Endodermal cell (in vitro differentiated cells): Measurements from ENCODE around the gene CRISPLD2. TPM values are rescaled to one million over a fixed set of nuclear protein-coding genes. Genes with fewer than 3 reads are reported as not detected.

ENCODE experiments used
- DNase-seq: peaks from one replicate; pipeline ENCODE4 v3.0.0-alpha.2; 2017
- H3K27ac ChIP-seq: 2 replicates; pipeline ENCODE4 v1.5.1; 2013; ENCODE audit warnings: mild to moderate bottlenecking, low read depth, low read length, moderate library complexity
- H3K27me3 ChIP-seq: 2 replicates; pipeline ENCODE4 v1.6.1; 2013; ENCODE audit warnings: mild to moderate bottlenecking, low read length, moderate library complexity; ENCODE audit not compliant: insufficient read depth, control insufficient read depth, poor library complexity, severe bottlenecking
- H3K36me3 ChIP-seq: 2 replicates; pipeline ENCODE4 v1.7.0; 2013; ENCODE audit warnings: mild to moderate bottlenecking, low read length, moderate library complexity; ENCODE audit not compliant: control insufficient read depth, insufficient read depth
- H3K4me1 ChIP-seq: one replicate; pipeline ENCODE4 v1.7.0; 2013; ENCODE audit warnings: low read length; ENCODE audit not compliant: control insufficient read depth, insufficient read depth
- H3K4me3 ChIP-seq: 2 replicates; pipeline ENCODE4 v1.5.1; 2013; ENCODE audit warnings: mild to moderate bottlenecking, low read length, moderate library complexity
- H3K9ac ChIP-seq: 2 replicates; pipeline ENCODE4 v1.6.1; 2013; ENCODE audit warnings: mild to moderate bottlenecking, low read length, moderate library complexity; ENCODE audit not compliant: poor library complexity, severe bottlenecking; ENCODE audit errors: extremely low read depth
- H3K9me3 ChIP-seq: 2 replicates; pipeline ENCODE4 v1.6.1; 2013; ENCODE audit warnings: mild to moderate bottlenecking, low read length, moderate library complexity; ENCODE audit not compliant: control insufficient read depth
- H3K27ac Mint-ChIP-seq: 2 replicates; pipeline ENCODE4 v1.8.0; 2020; ENCODE audit warnings: mixed read lengths
- H3K27me3 Mint-ChIP-seq: 2 replicates; pipeline ENCODE4 v1.8.0; 2021; ENCODE audit warnings: mild to moderate bottlenecking, mixed read lengths; ENCODE audit not compliant: insufficient read depth
- H3K36me3 Mint-ChIP-seq: 2 replicates; pipeline ENCODE4 v1.8.0; 2020; ENCODE audit warnings: low read depth, mixed read lengths
- H3K4me1 Mint-ChIP-seq: 2 replicates; pipeline ENCODE4 v1.8.0; 2020; ENCODE audit warnings: mixed read lengths
- H3K4me3 Mint-ChIP-seq: 2 replicates; pipeline ENCODE4 v1.8.0; 2020; ENCODE audit warnings: mild to moderate bottlenecking, moderate library complexity, mixed read lengths
- H3K9me3 Mint-ChIP-seq: 2 replicates; pipeline ENCODE4 v1.8.0; 2020; ENCODE audit warnings: mild to moderate bottlenecking, mixed read lengths
- WGBS, 2 experiments: methylation state at CpG; one replicate each; pipeline versions ENCODE4 v1.1.5 to v1.1.7; 2013; ENCODE audit warnings: missing lambda C conversion rate in 2 of 2, mixed read lengths in 1 of 2; ENCODE audit not compliant: insufficient coverage in 1 of 2, insufficient read length in 1 of 2; 5-methylcytosine and 5-hydroxymethylcytosine counted together
- total RNA-seq, 2 donors: library from RNA; stranded (reverse); fragmentation: NEBNext Ultra II Directional in 1 of 2; extraction: Animal tissue kit (Norgen Biotek cat#: 25700) in 1 of 2; gene quantifications; 2 replicates in 1 of 2; 3 replicates in 1 of 2; pipeline ENCODE4 v1.2.1, GENCODE V29; 2021
- TF ChIP-seq, protein P1 (sequence below): fragments of 200-600 bp; sonication (generic); conservative IDR thresholded peaks from 2 replicates; pipeline ENCODE4 v1.5.0; 2021; ENCODE audit warnings: antibody characterized with exemption, mild to moderate bottlenecking

Gene CRISPLD2
- total RNA-seq, 2 donors from 2014 or later: 5.0 to 9.3 TPM

DNA sequence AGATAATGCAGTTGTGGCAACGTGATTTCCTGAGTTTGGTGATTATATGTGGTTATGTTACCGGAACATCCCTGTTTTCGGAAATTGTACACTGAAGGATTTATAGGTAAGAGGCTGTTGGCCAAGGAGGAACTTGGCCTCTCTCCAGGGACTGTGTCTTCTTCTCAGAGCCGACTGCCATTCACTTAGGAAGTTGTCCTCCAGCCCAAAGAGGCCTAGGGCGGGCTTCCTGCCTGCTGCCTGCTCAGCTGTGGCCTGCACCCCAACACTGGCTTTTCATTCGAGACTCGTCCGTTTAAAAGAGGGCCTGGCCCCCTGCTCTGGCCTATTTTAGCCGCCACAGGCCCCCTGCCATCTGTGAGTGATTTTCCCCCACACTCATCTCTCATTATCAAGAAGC is 127.2 kb downstream of the CRISPLD2 start:
- H3K4me3 ChIP-seq: no peak overlapping the region
- H3K9me3 ChIP-seq: no peaks in the 10 kb centered on the region
- no peaks in the 10 kb centered on the region for H3K27me3 ChIP-seq
- no peak overlapping the region for H3K27ac ChIP-seq
- WGBS, 2 experiments: 81 to 87% methylated on average over 9 of the region's 9 CpGs
- no peaks in the 10 kb centered on the region for H3K4me1 ChIP-seq
- no peak overlapping the region for H3K4me3 Mint-ChIP-seq
- TF ChIP-seq, protein P1, sequence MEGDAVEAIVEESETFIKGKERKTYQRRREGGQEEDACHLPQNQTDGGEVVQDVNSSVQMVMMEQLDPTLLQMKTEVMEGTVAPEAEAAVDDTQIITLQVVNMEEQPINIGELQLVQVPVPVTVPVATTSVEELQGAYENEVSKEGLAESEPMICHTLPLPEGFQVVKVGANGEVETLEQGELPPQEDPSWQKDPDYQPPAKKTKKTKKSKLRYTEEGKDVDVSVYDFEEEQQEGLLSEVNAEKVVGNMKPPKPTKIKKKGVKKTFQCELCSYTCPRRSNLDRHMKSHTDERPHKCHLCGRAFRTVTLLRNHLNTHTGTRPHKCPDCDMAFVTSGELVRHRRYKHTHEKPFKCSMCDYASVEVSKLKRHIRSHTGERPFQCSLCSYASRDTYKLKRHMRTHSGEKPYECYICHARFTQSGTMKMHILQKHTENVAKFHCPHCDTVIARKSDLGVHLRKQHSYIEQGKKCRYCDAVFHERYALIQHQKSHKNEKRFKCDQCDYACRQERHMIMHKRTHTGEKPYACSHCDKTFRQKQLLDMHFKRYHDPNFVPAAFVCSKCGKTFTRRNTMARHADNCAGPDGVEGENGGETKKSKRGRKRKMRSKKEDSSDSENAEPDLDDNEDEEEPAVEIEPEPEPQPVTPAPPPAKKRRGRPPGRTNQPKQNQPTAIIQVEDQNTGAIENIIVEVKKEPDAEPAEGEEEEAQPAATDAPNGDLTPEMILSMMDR: no peak
- no peaks in the 10 kb centered on the region for H3K36me3 ChIP-seq
- no peak overlapping the region for H3K9ac ChIP-seq
- no peaks in the 10 kb centered on the region for H3K4me1 Mint-ChIP-seq
- peaks cover 3% of the 10 kb centered on the region for H3K9me3 Mint-ChIP-seq
- H3K27me3 Mint-ChIP-seq: no peaks in the 10 kb centered on the region
- no peak for DNase-seq
- H3K27ac Mint-ChIP-seq: no peak overlapping the region
- H3K36me3 Mint-ChIP-seq: no peaks in the 10 kb centered on the region

DNA sequence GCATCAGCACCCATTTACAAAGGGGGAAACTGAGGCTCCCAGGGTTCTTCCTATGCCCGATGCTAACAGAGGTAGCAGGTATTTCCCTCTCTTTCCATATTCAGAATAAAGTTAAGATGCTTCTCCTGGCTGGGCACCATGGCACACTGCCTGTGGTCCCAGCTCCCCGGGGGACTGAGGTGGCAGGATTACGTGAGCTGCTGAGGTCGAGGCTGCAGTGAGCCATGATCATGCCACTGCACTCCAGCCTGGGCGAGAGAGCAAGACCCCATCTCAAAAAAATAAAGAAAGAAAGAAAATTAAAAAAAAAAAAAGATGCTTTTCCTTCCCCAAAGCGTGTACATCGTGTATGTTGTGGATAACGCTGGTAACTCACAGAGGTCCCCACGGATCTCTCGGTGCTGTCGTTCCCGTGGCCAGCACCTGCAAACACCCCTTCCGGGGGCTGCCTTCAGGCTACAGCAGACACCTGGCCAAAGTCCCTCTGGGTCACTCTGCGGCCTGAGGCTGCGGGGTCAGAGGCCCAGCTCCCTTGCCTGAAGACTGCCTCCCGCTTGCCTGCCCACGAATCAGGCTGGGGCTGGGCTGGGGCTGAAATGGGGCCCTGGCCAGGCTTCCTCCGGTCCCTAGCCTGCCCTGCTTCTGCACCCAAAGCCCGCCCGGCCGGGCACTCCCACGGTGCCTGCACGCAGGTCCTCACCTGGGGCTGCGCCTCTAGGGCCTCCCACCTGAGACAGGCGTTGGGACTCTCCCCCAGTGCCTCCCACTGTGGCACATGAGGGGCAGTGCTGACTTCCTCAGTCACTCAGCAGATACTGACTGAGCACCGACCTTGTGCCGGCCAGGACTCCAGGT is 128.4 kb downstream of the CRISPLD2 start:
- no peak overlapping the region for H3K27ac Mint-ChIP-seq
- TF ChIP-seq, protein P1: no peak
- no peaks in the 10 kb centered on the region for H3K9me3 ChIP-seq
- peaks cover 5% of the 10 kb centered on the region for H3K4me1 ChIP-seq
- H3K36me3 ChIP-seq: no peaks in the 10 kb centered on the region
- H3K9me3 Mint-ChIP-seq: peaks cover 3% of the 10 kb centered on the region
- H3K27me3 Mint-ChIP-seq: no peaks in the 10 kb centered on the region
- H3K4me3 Mint-ChIP-seq: no peak overlapping the region
- H3K36me3 Mint-ChIP-seq: no peaks in the 10 kb centered on the region
- H3K4me1 Mint-ChIP-seq: peaks cover 5% of the 10 kb centered on the region
- no peaks in the 10 kb centered on the region for H3K27me3 ChIP-seq
- 84 to 90% methylated on average over 9 to 27 of the region's 27 CpGs for WGBS, 2 experiments
- no peak overlapping the region for H3K9ac ChIP-seq
- H3K27ac ChIP-seq: no peak overlapping the region
- no peak for DNase-seq
- no peak overlapping the region for H3K4me3 ChIP-seq

DNA sequence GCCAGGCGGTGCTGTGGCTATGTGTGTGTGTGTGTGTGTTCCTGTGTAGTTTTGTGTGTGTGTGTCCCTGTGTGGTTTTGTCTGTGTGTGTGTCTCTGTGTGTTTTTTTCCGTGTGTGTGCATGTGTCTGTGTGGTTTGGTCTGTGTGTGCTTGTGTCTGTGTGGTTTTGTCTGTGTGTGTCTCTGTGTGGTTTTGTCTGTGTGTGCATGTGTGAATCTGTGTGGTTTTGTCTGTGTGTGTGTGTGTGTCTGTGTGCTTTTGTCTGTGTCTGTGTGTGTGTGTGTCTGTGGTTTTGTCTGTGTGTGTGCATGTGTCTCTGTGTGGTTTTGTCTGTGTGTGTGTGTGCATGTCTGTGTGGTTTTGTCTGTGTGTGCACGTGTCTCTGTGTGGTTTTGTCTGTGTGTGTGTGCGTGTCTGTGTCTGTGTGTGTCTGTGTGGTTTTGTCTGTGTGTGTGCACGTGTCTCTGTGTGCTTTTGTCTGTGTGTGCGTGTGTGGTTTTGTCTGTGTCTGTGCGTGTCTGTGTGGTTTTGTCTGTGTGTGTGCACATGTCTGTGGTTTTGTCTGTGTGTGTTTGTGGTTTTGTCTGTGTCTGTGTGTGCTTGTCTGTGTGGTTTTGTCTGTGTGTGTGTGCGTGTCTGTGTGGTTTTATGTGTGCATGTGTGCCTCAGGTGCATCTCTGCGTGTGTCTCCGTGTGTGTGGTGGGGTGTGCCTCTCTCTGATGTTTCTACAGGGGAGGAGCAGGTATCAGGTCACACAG is 129.2 kb downstream of the CRISPLD2 start:
- H3K36me3 Mint-ChIP-seq: no peaks in the 10 kb centered on the region
- Histone ChIP-seq H3K9ac (no peak overlapping the region), H3K27me3 (no peaks in the 10 kb centered on the region), H3K36me3 (no peaks in the 10 kb centered on the region), H3K4me1 (peaks cover 5% of the 10 kb centered on the region), H3K27ac (no peak overlapping the region), H3K9me3 (no peaks in the 10 kb centered on the region), H3K4me3 (no peak overlapping the region)
- no peaks in the 10 kb centered on the region for H3K27me3 Mint-ChIP-seq
- H3K27ac Mint-ChIP-seq: no peak overlapping the region
- peaks cover 3% of the 10 kb centered on the region for H3K9me3 Mint-ChIP-seq
- 77 to 87% methylated on average over 3 to 10 of the region's 10 CpGs for WGBS, 2 experiments
- TF ChIP-seq, protein P1: no peak
- no peak for DNase-seq
- H3K4me1 Mint-ChIP-seq: peaks cover 5% of the 10 kb centered on the region
- H3K4me3 Mint-ChIP-seq: no peak overlapping the region
